NCI-H345 treated with DMSO at 0.1 percent for 48 hours (cell line): ENCODE data around the gene FOXP1.
"Not testable (repeated sequence)": the region's sequence is repeated elsewhere in the genome, so short reads cannot be mapped to it uniquely, and the experiment has no call there.

Experiments
- DNase-seq: peaks from one replicate; lab custom pipeline; 2025; ENCODE audit not compliant: unreplicated experiment; lab: John Stamatoyannopoulos, UW

Gene FOXP1

GRCh38 chr3:71001303-71001830 lies 582.2 kb downstream of the FOXP1 start:
- no peak for DNase-seq

DNA sequence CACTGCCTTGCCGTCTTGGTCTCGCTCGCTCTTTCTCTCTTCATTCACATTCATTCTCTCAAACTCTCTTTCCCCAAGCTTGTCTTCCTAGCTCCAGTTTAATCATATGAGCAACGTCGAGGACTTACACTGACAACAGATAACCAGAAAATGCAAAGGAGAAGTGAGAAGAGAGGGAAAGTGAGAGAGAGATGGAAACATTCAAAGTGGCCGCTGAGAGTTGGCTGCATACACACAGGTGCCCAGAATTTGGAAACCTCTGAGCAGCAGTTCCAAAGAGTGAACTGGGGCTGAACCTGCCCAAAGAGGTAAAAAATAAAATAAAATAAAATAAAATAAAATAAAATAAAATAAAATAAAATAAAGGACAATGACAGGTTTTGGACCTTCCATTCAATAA lies 583.0 kb downstream of the FOXP1 start:
- DNase-seq, result no peak

GRCh38 chr3:70999730-71000129 lies 583.8 kb downstream of the FOXP1 start:
- no peak for DNase-seq

DNA sequence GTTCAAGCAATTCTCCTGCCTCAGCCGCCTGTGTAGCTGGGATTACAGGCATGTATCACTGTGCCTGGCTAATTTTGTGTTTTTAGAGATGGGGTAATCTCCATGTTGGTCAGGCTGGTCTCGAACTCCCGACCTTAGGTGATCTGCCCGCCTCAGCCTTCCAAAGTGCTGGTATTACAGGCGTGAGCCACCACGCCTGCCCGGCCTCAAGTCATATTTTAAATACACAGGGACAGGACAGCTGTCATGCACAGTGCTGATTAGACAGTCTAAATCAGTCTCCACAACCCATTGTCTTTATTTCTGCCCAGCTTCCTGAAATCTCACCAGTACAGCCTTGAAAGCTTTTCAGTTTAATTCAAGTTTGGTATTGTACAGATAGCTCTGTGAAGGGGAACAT lies 587.4 kb downstream of the FOXP1 start:
- DNase-seq, result no peak

DNA sequence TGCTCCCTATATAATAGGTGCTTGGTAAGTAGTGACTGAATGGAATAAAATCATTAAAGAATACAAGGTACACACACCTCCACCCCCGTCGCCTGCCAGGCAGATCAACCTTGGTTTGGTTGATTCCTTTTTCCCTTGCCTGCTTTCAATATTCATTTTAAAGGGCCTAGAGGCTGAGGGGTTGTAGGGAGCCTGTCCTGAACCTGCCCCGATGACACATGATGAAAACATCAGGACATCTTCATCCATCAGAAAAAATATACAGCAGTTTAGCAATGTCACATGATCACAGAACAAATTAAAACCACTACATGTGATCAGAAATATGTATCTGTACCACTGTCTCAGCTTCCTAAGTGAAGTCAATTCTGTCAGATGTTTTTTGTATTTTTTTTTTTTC lies 588.9 kb downstream of the FOXP1 start:
- DNase-seq, result no peak

GRCh38 chr3:70992562-70993204 lies 590.8 kb downstream of the FOXP1 start:
- DNase-seq, result no peak

DNA sequence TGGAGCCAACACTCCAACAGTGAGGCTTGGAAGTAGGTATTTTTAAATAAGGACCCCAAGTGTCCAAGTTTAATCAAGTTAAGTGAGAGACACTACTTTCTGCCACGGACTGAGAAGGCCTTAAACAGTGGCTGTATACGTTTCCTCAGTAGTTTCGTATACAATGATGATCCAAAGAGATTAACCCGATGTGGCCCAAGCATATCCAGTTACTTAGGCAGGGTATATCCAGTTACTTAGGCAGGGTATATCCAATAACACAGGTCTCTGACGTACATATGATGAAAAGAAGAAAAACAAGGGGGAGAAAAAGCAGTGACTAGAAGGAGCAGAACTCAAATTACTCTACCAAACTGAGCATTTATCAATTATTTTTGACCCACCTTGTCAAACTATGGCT lies 591.4 kb downstream of the FOXP1 start:
- no peak for DNase-seq

- no peak for DNase-seq
Measured at GRCh38 chr3:70990723-70991122, 592.8 kb downstream of the FOXP1 start.

- no peak for DNase-seq
Measured at GRCh38 chr3:70990185-70990584, 593.3 kb downstream of the FOXP1 start.

DNA sequence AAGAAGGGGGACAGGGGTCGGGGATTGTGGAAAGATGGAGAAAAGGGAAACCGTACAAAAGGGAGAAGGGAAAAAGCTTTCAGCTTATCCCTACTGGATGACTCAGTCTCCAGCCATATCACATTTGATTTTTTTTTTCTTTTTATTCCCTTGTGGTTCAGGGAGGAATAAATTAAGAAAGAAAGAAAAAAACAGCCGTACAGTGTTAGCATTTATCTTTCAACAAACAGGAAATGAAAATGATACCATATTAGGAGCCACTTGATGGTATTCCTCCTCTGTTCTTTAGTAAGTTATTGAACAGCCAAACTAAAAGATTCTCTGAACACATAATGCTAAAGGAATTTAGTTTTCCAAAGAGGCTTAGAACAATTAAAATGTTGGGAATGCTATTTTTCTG lies 594.4 kb downstream of the FOXP1 start:
- DNase-seq, result no peak

DNA sequence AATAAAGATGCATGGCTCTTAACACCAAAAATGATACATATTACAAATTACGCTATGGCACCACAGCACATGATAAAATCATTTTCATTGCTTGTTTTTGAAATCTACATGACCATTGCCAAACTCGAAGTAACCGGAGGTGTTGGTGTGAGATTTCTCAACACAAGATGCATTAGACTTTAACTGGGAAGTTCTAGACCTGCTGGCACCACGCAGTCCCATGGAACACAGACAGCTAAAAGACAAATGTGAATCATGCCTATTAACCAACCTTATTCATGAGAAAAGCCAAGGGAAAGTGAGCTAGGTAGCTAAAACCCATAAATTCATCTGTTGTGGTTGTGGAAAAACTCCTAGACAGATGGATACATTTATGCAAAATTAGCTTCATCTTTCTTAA lies 595.4 kb downstream of the FOXP1 start:
- DNase-seq, result no peak

DNA sequence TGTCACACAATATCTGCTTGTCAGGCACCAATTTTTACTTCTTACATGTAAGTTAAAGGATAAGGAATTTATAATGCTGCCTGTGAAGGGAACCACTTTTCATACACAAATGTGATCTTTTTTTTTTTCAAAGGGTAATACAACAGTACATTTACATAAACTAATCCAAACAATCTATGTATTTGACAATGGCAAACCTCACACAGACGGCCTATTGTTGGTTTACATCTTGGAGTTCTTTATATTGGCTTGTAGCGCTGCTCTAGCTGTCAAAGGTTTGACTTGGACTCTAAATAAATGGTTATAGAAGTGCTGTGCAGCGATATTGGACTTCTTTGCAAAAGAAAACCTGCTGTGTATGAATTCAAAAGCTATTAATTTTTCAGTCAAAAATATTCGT lies 598.0 kb downstream of the FOXP1 start:
- DNase-seq, result no peak

DNA sequence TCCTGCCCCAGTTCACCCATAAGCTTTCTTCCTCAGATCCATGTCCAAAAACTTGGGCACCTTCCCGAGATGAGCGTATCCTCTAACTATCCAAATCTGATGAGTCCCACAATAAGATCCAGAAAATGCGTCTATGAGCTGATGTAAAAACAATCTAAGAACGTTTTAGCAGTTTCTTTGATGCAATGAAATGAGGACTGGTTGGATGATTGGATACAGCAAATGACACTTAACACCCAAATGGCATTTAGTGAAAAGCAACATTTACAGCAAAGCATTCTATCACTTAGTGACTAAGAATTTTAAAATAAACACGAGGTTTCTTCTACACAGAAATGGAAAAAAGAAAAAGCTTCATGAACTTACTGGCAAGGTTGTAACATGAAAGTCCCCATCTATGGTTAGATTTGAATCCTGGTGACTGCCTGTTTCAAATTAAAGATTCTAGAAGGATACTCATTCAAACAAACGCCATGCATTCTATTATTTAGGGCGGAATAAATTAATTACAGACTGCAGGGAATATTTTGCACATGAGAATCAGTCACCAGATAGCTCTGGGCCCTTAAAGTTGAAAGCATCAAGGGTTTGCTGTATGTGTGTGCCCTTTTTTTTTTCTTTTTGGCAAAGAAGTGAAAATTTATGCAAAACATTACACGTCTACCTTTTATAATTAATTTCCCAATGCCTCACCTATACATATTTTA lies 598.6 kb downstream of the FOXP1 start:
- DNase-seq, result no peak

DNA sequence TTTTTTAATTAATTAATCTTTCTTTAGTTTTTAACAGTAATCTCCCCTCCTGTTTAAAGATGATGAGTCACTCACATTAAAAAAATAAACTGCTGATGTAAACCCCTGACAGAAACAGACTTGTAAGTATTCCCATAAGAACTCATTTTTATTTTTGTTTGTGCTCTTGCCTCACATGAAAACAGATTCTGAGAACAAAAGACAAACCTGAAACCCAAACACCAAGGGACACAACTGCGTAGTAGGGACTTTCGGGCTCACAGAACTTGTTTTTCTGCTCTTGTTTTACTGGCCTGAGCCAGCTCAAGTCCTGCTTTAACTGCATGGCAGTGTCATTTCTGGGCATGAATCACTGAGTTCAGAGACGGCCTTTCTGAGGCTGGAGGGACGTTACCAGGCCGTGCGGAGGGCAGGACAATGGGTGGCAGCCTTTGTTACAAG lies 600.8 kb downstream of the FOXP1 start:
- DNase-seq, result no peak

DNA sequence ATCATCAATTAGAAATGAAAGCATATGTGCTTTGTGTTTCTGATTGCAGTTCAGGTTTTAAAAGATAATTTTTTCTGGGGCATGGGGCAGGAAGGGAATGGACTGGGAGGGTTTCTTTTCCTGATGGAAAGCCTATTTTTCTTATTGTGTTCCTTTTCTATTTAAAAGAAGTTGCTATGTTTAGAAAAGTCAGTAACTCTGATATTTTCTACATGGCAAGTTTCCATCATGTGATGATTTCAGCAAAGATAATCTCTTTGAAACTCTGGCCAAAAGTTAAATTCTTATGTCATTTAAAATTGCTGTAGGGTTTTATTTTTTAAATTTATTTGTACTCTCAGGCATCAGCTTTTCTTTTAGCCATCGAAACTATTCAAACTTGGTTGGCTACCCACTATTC lies 601.2 kb downstream of the FOXP1 start:
- no peak for DNase-seq

GRCh38 chr3:70981231-70981880 lies 602.2 kb downstream of the FOXP1 start:
- DNase-seq, result no peak

GRCh38 chr3:70980646-70981170 lies 602.8 kb downstream of the FOXP1 start:
- DNase-seq, result no peak

DNA sequence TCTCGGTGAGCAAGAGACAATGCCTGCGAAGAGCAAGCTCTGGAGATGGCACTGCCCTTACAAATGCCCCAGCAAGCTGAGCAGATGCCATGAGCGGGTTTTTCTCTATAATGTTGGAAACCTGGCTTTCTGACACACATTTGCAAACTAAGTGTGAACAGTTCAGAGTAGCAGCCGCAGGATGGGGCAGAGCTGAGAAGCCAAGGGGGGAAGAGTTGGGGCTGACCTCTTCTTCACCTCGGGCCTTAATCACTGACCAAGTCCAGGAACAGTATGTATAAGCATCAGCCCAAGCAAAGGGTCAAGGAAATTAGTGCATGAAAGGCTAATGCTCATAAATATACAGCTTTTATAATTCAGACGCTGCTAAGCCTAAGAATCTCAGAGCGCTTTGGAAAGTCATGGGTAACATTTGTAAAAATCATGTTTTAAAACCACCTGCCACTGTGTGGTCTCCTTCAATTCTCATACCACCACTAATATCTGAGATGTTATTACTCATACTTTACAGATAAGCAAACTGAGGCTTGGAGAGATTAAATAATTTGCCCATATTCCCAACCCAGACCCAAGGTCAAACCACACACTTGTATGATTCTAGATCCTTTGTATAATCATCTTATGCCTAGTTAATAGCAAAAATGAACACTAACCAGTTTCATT lies 603.4 kb downstream of the FOXP1 start:
- DNase-seq, result no peak

DNA sequence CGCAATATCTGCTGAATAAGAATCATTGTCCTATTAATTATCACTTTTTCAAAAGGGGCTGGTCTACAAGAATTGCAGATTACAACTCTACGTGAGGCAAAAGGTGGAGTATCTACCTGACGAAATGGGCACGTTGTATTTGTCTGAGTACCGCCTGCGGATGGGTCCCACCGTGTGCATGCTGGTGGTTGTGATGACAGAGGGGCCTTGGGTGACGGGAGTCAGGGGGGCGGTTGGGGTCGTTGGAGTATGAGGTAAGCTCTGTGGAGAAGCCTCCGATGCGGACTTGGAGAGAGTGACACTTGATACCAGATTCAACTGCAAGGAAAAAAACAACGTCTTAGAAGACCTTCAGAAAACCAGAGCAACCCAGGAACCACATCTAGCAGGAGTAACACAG lies 605.8 kb downstream of the FOXP1 start:
- no peak for DNase-seq

DNA sequence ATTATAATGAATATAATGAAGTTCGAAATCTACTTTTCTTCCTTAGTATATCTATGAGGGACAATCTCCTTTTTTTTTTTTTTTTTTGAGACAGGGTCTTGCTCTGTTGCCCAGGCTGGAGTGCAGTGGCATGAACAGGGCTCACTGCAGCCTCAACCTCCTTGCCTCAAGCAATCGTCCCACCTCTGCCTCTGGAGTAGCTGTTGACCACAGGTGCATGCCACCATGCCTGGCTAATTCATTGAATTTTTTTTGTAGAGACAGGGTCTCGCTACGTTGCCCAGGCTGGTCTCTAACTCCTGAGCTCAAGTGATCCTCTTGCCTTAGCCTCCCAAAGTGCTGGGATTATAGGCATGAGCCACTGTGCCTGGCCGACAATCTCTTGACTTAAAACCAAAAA lies 607.5 kb downstream of the FOXP1 start:
- not testable (repeated sequence) for DNase-seq

DNA sequence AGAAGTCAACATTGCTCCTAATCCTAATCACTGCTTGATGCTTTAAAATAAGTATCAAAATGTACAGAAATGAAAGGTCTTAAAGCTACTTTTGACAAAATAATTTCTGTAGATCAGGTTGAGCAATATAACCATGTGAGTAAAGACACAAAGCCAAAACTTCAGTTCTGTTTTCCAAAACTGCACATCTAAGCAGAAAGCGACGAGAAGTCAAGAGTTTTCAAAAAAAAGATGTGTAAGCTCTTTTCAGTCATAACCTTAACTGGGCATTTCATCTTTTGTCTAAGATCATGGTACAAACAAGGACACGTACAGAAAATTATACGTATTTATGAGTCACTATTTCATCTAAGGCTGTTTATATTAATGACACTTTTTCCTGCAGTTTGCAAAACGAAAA lies 608.8 kb downstream of the FOXP1 start:
- no peak for DNase-seq
